IgD-negative memory B cell (primary cell): ENCODE measurements around the gene COQ7. TPM values are rescaled to one million over a fixed set of nuclear protein-coding genes. Genes with fewer than 3 reads are reported as not detected.
A peak's percentile ranks its signal among the peaks of the same experiment; 100 is the strongest.

Experiments used
- H3K27ac Mint-ChIP-seq, 3 donors: one replicate each; pipeline ENCODE4 v1.8.0; 2020 to 2022; ENCODE audit warnings: mild to moderate bottlenecking in 3 of 3, mixed read lengths in 3 of 3, moderate library complexity in 1 of 3
- H3K27me3 Mint-ChIP-seq: one replicate; pipeline ENCODE4 v1.8.0; 2021; ENCODE audit warnings: mixed read lengths
- H3K36me3 Mint-ChIP-seq: one replicate; pipeline ENCODE4 v1.8.0; 2020; ENCODE audit warnings: mild to moderate bottlenecking, mixed read lengths
- H3K4me1 Mint-ChIP-seq, 3 donors: one replicate each; pipeline ENCODE4 v1.8.0; 2020 to 2022; ENCODE audit warnings: mixed read lengths in 3 of 3, mild to moderate bottlenecking in 1 of 3
- H3K4me3 Mint-ChIP-seq, 4 donors: one replicate each; pipeline ENCODE4 v1.8.0; 2020 to 2022; ENCODE audit warnings: mild to moderate bottlenecking in 4 of 4, mixed read lengths in 4 of 4, moderate library complexity in 3 of 4
- H3K9me3 Mint-ChIP-seq, 3 donors: one replicate each; pipeline ENCODE4 v1.8.0; 2020 to 2021; ENCODE audit warnings: mixed read lengths in 3 of 3, mild to moderate bottlenecking in 1 of 3
- polyA plus RNA-seq: library from polyadenylated mRNA; unstranded; fragments of 300-500 nt; fragmentation: Illumina TruSeq; gene quantifications from one replicate; pipeline ENCODE4 v1.2.3, GENCODE V29; 2021

COQ7 gene
- polyA plus RNA-seq, 1 donor from 2014 or later: 15.4 TPM

- Mint-ChIP-seq H3K27ac (no peak overlapping the region), H3K4me3 (no peak overlapping the region), H3K9me3 (peaks cover 7 to 17% (median 7%) of the 10 kb centered on the region in 3 donors), H3K27me3 (no peaks in the 10 kb centered on the region), H3K36me3 (peaks cover 4% of the 10 kb centered on the region), H3K4me1 (peaks cover 7% of the 10 kb centered on the region in 3 donors)
Observed at GRCh38 chr16:19093631-19094541, 26.5 kb downstream of the COQ7 start.

- Mint-ChIP-seq H3K27me3 (no peaks in the 10 kb centered on the region), H3K36me3 (peaks cover 4% of the 10 kb centered on the region), H3K4me3 (peak overlapping the region in 2 of 4 donors; percentile 64 to 86), H3K9me3 (peaks cover 7 to 17% (median 7%) of the 10 kb centered on the region in 3 donors), H3K27ac (peak overlapping the region in 1 of 3 donors; percentile 8), H3K4me1 (peaks cover 7% of the 10 kb centered on the region in 3 donors)
Observed at GRCh38 chr16:19094542-19095365, 27.3 kb downstream of the COQ7 start.

GRCh38 chr16:19095654-19096053 is 28.2 kb downstream of the COQ7 start:
- Mint-ChIP-seq H3K9me3 (peaks cover 7 to 17% (median 7%) of the 10 kb centered on the region in 3 donors), H3K4me3 (peak overlapping the region in 1 of 4 donors; percentile 79), H3K27me3 (no peaks in the 10 kb centered on the region), H3K27ac (no peak overlapping the region), H3K36me3 (peaks cover 4% of the 10 kb centered on the region), H3K4me1 (peaks cover 7% of the 10 kb centered on the region in 3 donors)

- H3K27me3 Mint-ChIP-seq: no peaks in the 10 kb centered on the region
- no peak overlapping the region for H3K27ac Mint-ChIP-seq
- H3K4me1 Mint-ChIP-seq: peaks cover 7% of the 10 kb centered on the region in 3 donors
- no peak overlapping the region for H3K4me3 Mint-ChIP-seq
- peaks cover 4% of the 10 kb centered on the region for H3K36me3 Mint-ChIP-seq
- peaks cover 3 to 18% (median 5%) of the 10 kb centered on the region in 3 donors for H3K9me3 Mint-ChIP-seq
Observed at GRCh38 chr16:19098173-19098572, 30.8 kb downstream of the COQ7 start.

- Mint-ChIP-seq H3K4me3 (no peak overlapping the region), H3K27ac (no peak overlapping the region), H3K4me1 (peaks cover 0 to 2% (median 0%) of the 10 kb centered on the region in 3 donors), H3K36me3 (peaks cover 4% of the 10 kb centered on the region), H3K27me3 (no peaks in the 10 kb centered on the region), H3K9me3 (peaks cover 0 to 12% (median 0%) of the 10 kb centered on the region in 3 donors)
Observed at GRCh38 chr16:19102187-19102872, 34.9 kb downstream of the COQ7 start.

GRCh38 chr16:19104607-19105006 is 37.2 kb downstream of the COQ7 start:
- Mint-ChIP-seq H3K36me3 (peaks cover 1% of the 10 kb centered on the region), H3K27me3 (no peaks in the 10 kb centered on the region), H3K4me1 (peaks cover 0 to 2% (median 0%) of the 10 kb centered on the region in 3 donors), H3K27ac (no peak overlapping the region), H3K4me3 (no peak overlapping the region), H3K9me3 (peaks cover 0 to 6% (median 0%) of the 10 kb centered on the region in 3 donors)

GRCh38 chr16:19105131-19105530 is 37.7 kb downstream of the COQ7 start:
- Mint-ChIP-seq H3K4me1 (peaks cover 0 to 2% (median 0%) of the 10 kb centered on the region in 3 donors), H3K27ac (no peak overlapping the region), H3K4me3 (no peak overlapping the region), H3K9me3 (peaks cover 0 to 6% (median 0%) of the 10 kb centered on the region in 3 donors), H3K36me3 (peaks cover 1% of the 10 kb centered on the region), H3K27me3 (no peaks in the 10 kb centered on the region)

GRCh38 chr16:19105891-19106624 is 38.6 kb downstream of the COQ7 start:
- no peak overlapping the region for H3K4me3 Mint-ChIP-seq
- peaks cover 0 to 2% (median 0%) of the 10 kb centered on the region in 3 donors for H3K9me3 Mint-ChIP-seq
- H3K27ac Mint-ChIP-seq: no peak overlapping the region
- no peaks in the 10 kb centered on the region for H3K27me3 Mint-ChIP-seq
- H3K4me1 Mint-ChIP-seq: peaks cover 0 to 2% (median 0%) of the 10 kb centered on the region in 3 donors
- peaks cover 1% of the 10 kb centered on the region for H3K36me3 Mint-ChIP-seq

GRCh38 chr16:19106625-19107020 is 39.2 kb downstream of the COQ7 start:
- Mint-ChIP-seq H3K4me1 (peaks cover 0 to 2% (median 0%) of the 10 kb centered on the region in 3 donors), H3K9me3 (no peaks in the 10 kb centered on the region), H3K27me3 (no peaks in the 10 kb centered on the region), H3K27ac (no peak overlapping the region), H3K36me3 (peaks cover 1% of the 10 kb centered on the region), H3K4me3 (no peak overlapping the region)

GRCh38 chr16:19108409-19109287 is 41.2 kb downstream of the COQ7 start:
- H3K27me3 Mint-ChIP-seq: no peaks in the 10 kb centered on the region
- peak overlapping the region in 1 of 4 donors; percentile 49 for H3K4me3 Mint-ChIP-seq
- no peaks in the 10 kb centered on the region for H3K9me3 Mint-ChIP-seq
- no peak overlapping the region for H3K27ac Mint-ChIP-seq
- H3K36me3 Mint-ChIP-seq: peaks cover 1% of the 10 kb centered on the region
- H3K4me1 Mint-ChIP-seq: peaks cover 4 to 9% (median 7%) of the 10 kb centered on the region in 3 donors

- Mint-ChIP-seq H3K9me3 (no peaks in the 10 kb centered on the region), H3K4me3 (peak overlapping the region in 1 of 4 donors; percentile 49), H3K27me3 (no peaks in the 10 kb centered on the region)
Observed at GRCh38 chr16:19109288-19109664, 41.9 kb downstream of the COQ7 start.

GRCh38 chr16:19110537-19111360 is 43.3 kb downstream of the COQ7 start:
- Mint-ChIP-seq H3K4me1 (peaks cover 4 to 9% (median 5%) of the 10 kb centered on the region in 3 donors), H3K9me3 (no peaks in the 10 kb centered on the region), H3K36me3 (peaks cover 1% of the 10 kb centered on the region), H3K27me3 (no peaks in the 10 kb centered on the region), H3K4me3 (peak overlapping the region in 1 of 4 donors; percentile 3), H3K27ac (peak overlapping the region in 1 of 3 donors; percentile 35)

More at GRCh38 chr16:19109288-19109664, 41.9 kb downstream of the COQ7 start:
- H3K27ac Mint-ChIP-seq: no peak overlapping the region
- peaks cover 1% of the 10 kb centered on the region for H3K36me3 Mint-ChIP-seq
- H3K4me1 Mint-ChIP-seq: peaks cover 4 to 9% (median 5%) of the 10 kb centered on the region in 3 donors
